ENCODE data around the gene MCU. TPM values are rescaled to one million over a fixed set of nuclear protein-coding genes. Genes with fewer than 3 reads are reported as not detected.

MCU gene
- total and polyA plus RNA-seq, 10 of the 15 experiments (the other 5 are each of a cell fraction or from before 2014, with no cell fraction given) = 5.1 to 49.1 (median 17.9) TPM

DNA sequence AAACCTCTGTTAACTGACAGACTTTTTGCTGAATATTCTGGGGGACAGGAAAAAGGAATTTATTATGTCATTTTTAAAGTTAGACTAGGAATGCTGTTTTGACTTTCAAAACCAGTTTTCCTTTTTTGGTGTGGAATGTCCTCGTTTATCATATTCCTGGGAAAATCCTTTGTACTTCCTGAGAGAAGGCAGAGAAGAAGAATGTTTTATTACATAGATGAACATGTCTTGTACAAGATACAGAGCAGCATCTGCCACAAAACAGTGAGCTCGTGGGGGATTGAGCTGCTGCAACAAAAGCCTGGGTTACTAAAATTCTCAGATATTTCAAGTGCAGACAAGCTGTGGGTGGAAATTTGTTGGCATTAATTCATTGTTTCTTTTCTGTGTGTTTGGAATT is 20.2 kb downstream of the MCU start:
- H4K20me1 ChIP-seq (ENCODE audit: control insufficient read depth, insufficient read depth) = no peaks in the 10 kb centered on the region
- H3K4me3 ChIP-seq = no peak overlapping the region
- no peaks in the 10 kb centered on the region for H3K79me2 ChIP-seq (ENCODE audit: control insufficient read depth, insufficient read depth, low read length)
- no peak overlapping the region for H2AFZ ChIP-seq (ENCODE audit: control insufficient read depth, low read depth, low read length)
- no peak overlapping the region for H3K9ac ChIP-seq (ENCODE audit: control insufficient read depth, insufficient read depth, low read length)
- H3K4me1 ChIP-seq (ENCODE audit: control insufficient read depth, insufficient read depth, low read length) = no peaks in the 10 kb centered on the region
- H3K27me3 ChIP-seq (replicated peaks in 1 of 2; ENCODE audit: control insufficient read depth in 2 of 2, insufficient read depth in 2 of 2, low read length in 1 of 2) = no peaks in the 10 kb centered on the region
- intact Hi-C loops (cut with micrococcal nuclease; ENCODE audit: unreplicated experiment) = no loop called here
- no peak for FAIRE-seq
- H3K4me2 ChIP-seq (ENCODE audit: control insufficient read depth, insufficient read depth) = no peak overlapping the region
- ATAC-seq = no peak
- no peak overlapping the region for H3K27ac ChIP-seq (ENCODE audit: control insufficient read depth, insufficient read depth)
- ChIA-PET SMC1A (ENCODE audit: uncharacterized antibody, unreplicated experiment) (no interaction called here), POLR2A (no interaction called here), RAD21 (ENCODE audit: unreplicated experiment) (interaction anchor here (0.6 kb wide), 1 partner anchor 339 kb away, joined by 3 read pairs; no protein-coding TSS in a partner anchor), CTCF (no interaction called here)
- no peak for TF ChIP-seq ASH2L (IDR thresholded peaks at IDR 0.05; ENCODE audit: borderline replicate concordance, low read depth)
- TF ChIP-seq POLR2AphosphoS2 (IDR thresholded peaks at IDR 0.05; ENCODE audit: low read depth, low read length) = no peak
- no peak for TF ChIP-seq YBX1 (IDR thresholded peaks at IDR 0.05)
- TF ChIP-seq FOXM1 (IDR thresholded peaks at IDR 0.05; ENCODE audit: low read depth, low read length) = no peak
- TF ChIP-seq, protein P1, sequence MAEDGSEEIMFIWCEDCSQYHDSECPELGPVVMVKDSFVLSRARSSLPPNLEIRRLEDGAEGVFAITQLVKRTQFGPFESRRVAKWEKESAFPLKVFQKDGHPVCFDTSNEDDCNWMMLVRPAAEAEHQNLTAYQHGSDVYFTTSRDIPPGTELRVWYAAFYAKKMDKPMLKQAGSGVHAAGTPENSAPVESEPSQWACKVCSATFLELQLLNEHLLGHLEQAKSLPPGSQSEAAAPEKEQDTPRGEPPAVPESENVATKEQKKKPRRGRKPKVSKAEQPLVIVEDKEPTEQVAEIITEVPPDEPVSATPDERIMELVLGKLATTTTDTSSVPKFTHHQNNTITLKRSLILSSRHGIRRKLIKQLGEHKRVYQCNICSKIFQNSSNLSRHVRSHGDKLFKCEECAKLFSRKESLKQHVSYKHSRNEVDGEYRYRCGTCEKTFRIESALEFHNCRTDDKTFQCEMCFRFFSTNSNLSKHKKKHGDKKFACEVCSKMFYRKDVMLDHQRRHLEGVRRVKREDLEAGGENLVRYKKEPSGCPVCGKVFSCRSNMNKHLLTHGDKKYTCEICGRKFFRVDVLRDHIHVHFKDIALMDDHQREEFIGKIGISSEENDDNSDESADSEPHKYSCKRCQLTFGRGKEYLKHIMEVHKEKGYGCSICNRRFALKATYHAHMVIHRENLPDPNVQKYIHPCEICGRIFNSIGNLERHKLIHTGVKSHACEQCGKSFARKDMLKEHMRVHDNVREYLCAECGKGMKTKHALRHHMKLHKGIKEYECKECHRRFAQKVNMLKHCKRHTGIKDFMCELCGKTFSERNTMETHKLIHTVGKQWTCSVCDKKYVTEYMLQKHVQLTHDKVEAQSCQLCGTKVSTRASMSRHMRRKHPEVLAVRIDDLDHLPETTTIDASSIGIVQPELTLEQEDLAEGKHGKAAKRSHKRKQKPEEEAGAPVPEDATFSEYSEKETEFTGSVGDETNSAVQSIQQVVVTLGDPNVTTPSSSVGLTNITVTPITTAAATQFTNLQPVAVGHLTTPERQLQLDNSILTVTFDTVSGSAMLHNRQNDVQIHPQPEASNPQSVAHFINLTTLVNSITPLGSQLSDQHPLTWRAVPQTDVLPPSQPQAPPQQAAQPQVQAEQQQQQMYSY (CRISPR knock-in tag; IDR thresholded peaks at IDR 0.05) = no peak
- TF ChIP-seq HDGF (IDR thresholded peaks at IDR 0.05) = no peak
- no peak for TF ChIP-seq SUPT20H (IDR thresholded peaks at IDR 0.05; ENCODE audit: borderline replicate concordance, control insufficient read depth, low read depth, low read length)
- no peaks in the 10 kb centered on the region for H3K9me3 ChIP-seq (replicated peaks; ENCODE audit: control insufficient read depth, insufficient read depth, low read length)
- BruUV-seq (replicated peaks) = no TSS peak
- in situ Hi-C loops (cut with MboI) = no loop called here
- WGBS (ENCODE audit: insufficient coverage, insufficient replicate concordance, low lambda C conversion rate, missing lambda C conversion rate) = 52% methylated on average over 2 of the region's 2 CpGs
- H3K36me3 ChIP-seq (ENCODE audit: control insufficient read depth in 2 of 2, insufficient read depth in 2 of 2, low read length in 1 of 2) = no peaks in the 10 kb centered on the region
- DNase-seq (ENCODE audit: low read depth, low spot score) = no peak

Measured in GM12878 (cell line).